ENCODE measurements around the gene ALPL. TPM values are rescaled to one million over a fixed set of nuclear protein-coding genes. Genes with fewer than 3 reads are reported as not detected.
A peak's percentile ranks its signal among the peaks of the same experiment; 100 is the strongest.

ALPL gene
- total and polyA plus RNA-seq, 9 of the 15 experiments (the other 6 are each of a cell fraction or from before 2014, with no cell fraction given): 0.04 to 0.38 (median 0.18) TPM; not detected in 4

- TF ChIP-seq ZNF76 (CRISPR knock-in tag; IDR thresholded peaks at IDR 0.05; ENCODE audit: borderline replicate concordance) (no peak), THAP12 (CRISPR knock-in tag; IDR thresholded peaks at IDR 0.05) (no peak), STAT5B (CRISPR knock-in tag; IDR thresholded peaks at IDR 0.05) (no peak), CBX5 (IDR thresholded peaks at IDR 0.05; ENCODE audit: borderline replicate concordance, low read depth) (no peak)
Measured at GRCh38 chr1:21576798-21577187, 67.6 kb downstream of the ALPL start (continued).

- H3K36me3 ChIP-seq (ENCODE audit: control insufficient read depth, insufficient read depth, low read length): no peaks in the 10 kb centered on the region
- no peak overlapping the region for H2AFZ ChIP-seq (ENCODE audit: low read depth, low read length)
- intact Hi-C loops (cut with micrococcal nuclease): loop anchor here (10.0 kb wide), 1 partner anchor 203 kb away; no protein-coding TSS in a partner anchor
- H3K79me2 ChIP-seq (ENCODE audit: control insufficient read depth, insufficient read depth, low read length): no peaks in the 10 kb centered on the region
- no peak overlapping the region for H3K27ac ChIP-seq (ENCODE audit: extremely low read depth, low read depth, low read length)
- H3K4me1 ChIP-seq (replicated peaks in 1 of 2; ENCODE audit: control insufficient read depth in 2 of 2, insufficient read depth in 2 of 2, low read length in 2 of 2): peaks cover 4 to 20% of the 10 kb centered on the region in 2 experiments; a peak in 4 of 5 replicates
- H4K20me1 ChIP-seq (replicated peaks; ENCODE audit: control insufficient read depth, insufficient read depth, low read length): peaks cover 4% of the 10 kb centered on the region; the same call in 1 of the 2 replicates
- FAIRE-seq (no peak), ATAC-seq (no peak), DNase-seq (ENCODE audit: extremely low read depth in 1 of 4, low spot score in 3 of 4) (no peak)
- peak overlapping the region in 1 of 2 experiments; percentile 64; a peak in 1 of 4 replicates for H3K9ac ChIP-seq (ENCODE audit: insufficient read depth in 1 of 2, low read depth in 2 of 2, low read length in 2 of 2)
- no peaks in the 10 kb centered on the region for H3K9me1 ChIP-seq (ENCODE audit: control insufficient read depth, insufficient read depth, low read length)
- H3K27me3 ChIP-seq (ENCODE audit: control insufficient read depth in 2 of 2, insufficient read depth in 2 of 2, low read length in 2 of 2): peaks cover 9 to 37% of the 10 kb centered on the region in 2 experiments; a peak in 4 of 5 replicates
- BruUV-seq (replicated peaks): no TSS peak
- in situ Hi-C loops (cut with MboI): no loop called here
- POLR2A ChIA-PET: interaction anchor here (0.6 to 1.5 kb wide), 3 partner anchors 8 to 29 kb away, joined by 3 read pairs; no protein-coding TSS in a partner anchor
- H3K9me3 ChIP-seq (replicated peaks; ENCODE audit: control insufficient read depth, insufficient read depth, low read depth, low read length): no peaks in the 10 kb centered on the region
- CTCF ChIA-PET (ENCODE audit: low intra/inter-chr PET ratio): no interaction called here
- no peak overlapping the region for H3K4me3 ChIP-seq
- H3K4me2 ChIP-seq (ENCODE audit: insufficient read depth, low read length): no peak overlapping the region
- WGBS (ENCODE audit: insufficient coverage, low coverage, missing lambda C conversion rate): 14% methylated on average over 26 of the region's 26 CpGs
- TF ChIP-seq RBM17 (IDR thresholded peaks at IDR 0.05; ENCODE audit: borderline replicate concordance, low read depth, low read length) (no peak), ZNF232 (CRISPR knock-in tag; IDR thresholded peaks at IDR 0.05) (no peak), RAD21 (CRISPR knock-in tag; conservative IDR thresholded peaks at IDR 0.05 in 1 of 2, IDR thresholded peaks at IDR 0.05 in 1 of 2) (peak in 1 of 2 experiments; percentile 38; a peak in 2 of 4 replicates), ZNF280B (CRISPR knock-in tag; IDR thresholded peaks at IDR 0.05) (no peak), CBX1 (IDR thresholded peaks at IDR 0.05; ENCODE audit: low read depth) (no peak), USF2 (CRISPR knock-in tag; IDR thresholded peaks at IDR 0.05) (peak; percentile 50), MAX (CRISPR knock-in tag; IDR thresholded peaks at IDR 0.05) (peak; percentile 65), PHB (CRISPR knock-in tag; IDR thresholded peaks at IDR 0.05) (no peak), USF1 (CRISPR knock-in tag; IDR thresholded peaks at IDR 0.05) (peak; percentile 77), STAG1 (CRISPR knock-in tag; IDR thresholded peaks at IDR 0.05; ENCODE audit: borderline replicate concordance) (peak; percentile 43; the same call in 1 of the 2 replicates), RFX5 (IDR thresholded peaks at IDR 0.05; ENCODE audit: low read depth, low read length) (no peak)
Measured at GRCh38 chr1:21577324-21577723, 68.1 kb downstream of the ALPL start.
